Lung (tissue), 12 donors: ENCODE measurements around the gene SLCO3A1. TPM values are rescaled to one million over a fixed set of nuclear protein-coding genes. Genes with fewer than 3 reads are reported as not detected.
A peak's percentile ranks its signal among the peaks of the same experiment; 100 is the strongest.

Experiments
- ATAC-seq: fragments of 200-7000 bp; cut with Tn5 transposase; one replicate; pipeline ENCODE4 v1.9.1; 2020; ENCODE audit warnings: moderate number of reproducible peaks; ENCODE audit not compliant: insufficient read depth, low FRiP score
- DNase-seq, 3 donors: peaks; one replicate each; pipeline ENCODE4 v3.0.0-alpha.2; 2013 to 2017
- H3K27ac ChIP-seq, 2 donors: one replicate each; pipeline ENCODE4 v1.5.1; 2013; ENCODE audit warnings: mild to moderate bottlenecking in 2 of 2, moderate library complexity in 2 of 2, control low read depth in 1 of 2, inconsistent platforms in 1 of 2, low read depth in 1 of 2, low read length in 1 of 2
- H3K27me3 ChIP-seq, 3 donors: one replicate each; pipeline ENCODE4 v1.5.1; 2013; ENCODE audit warnings: low read length in 2 of 3; ENCODE audit not compliant: control insufficient read depth in 3 of 3, insufficient read depth in 3 of 3
- H3K36me3 ChIP-seq, 4 donors: one replicate each; pipeline ENCODE4 v1.5.1; 2013; ENCODE audit warnings: low read length in 4 of 4, mild to moderate bottlenecking in 1 of 4, moderate library complexity in 1 of 4; ENCODE audit not compliant: control insufficient read depth in 4 of 4, insufficient read depth in 4 of 4
- H3K4me1 ChIP-seq, 5 donors: one replicate each; pipeline ENCODE4 v1.5.1; 2013; ENCODE audit warnings: low read length in 5 of 5, mild to moderate bottlenecking in 2 of 5, moderate library complexity in 1 of 5; ENCODE audit not compliant: control insufficient read depth in 5 of 5, insufficient read depth in 5 of 5
- H3K4me3 ChIP-seq: one replicate; pipeline ENCODE4 v1.5.1; 2013; ENCODE audit warnings: mild to moderate bottlenecking, control low read depth, moderate library complexity
- H3K9ac ChIP-seq, 2 donors: one replicate each; pipeline ENCODE4 v1.5.1; 2013; ENCODE audit warnings: low read length in 2 of 2, control low read depth in 1 of 2; ENCODE audit not compliant: insufficient read depth in 1 of 2
- H3K9me3 ChIP-seq, 4 donors: one replicate each; pipeline ENCODE4 v1.5.1; 2013; ENCODE audit warnings: low read length in 3 of 4, mild to moderate bottlenecking in 1 of 4, moderate library complexity in 1 of 4; ENCODE audit not compliant: control insufficient read depth in 4 of 4, insufficient read depth in 3 of 4
- WGBS, 2 donors: extraction: QIAGEN DNeasy Blood & Tissue Kit; methylation state at CpG; one replicate each; pipeline ENCODE4 v1.1.7; 2013; 5-methylcytosine and 5-hydroxymethylcytosine counted together
- polyA plus RNA-seq, 2 donors: library from polyadenylated mRNA; stranded (reverse); fragments of 200-250 nt; gene quantifications; one replicate each; pipeline ENCODE4 v1.2.1, GENCODE V29; 2013
- total RNA-seq, 2 donors: library from RNA; depleted of rRNA in 1 of 2; stranded (reverse); fragments of >200 nt in 1 of 2; gene quantifications; one replicate each; pipeline ENCODE4 v1.2.1, GENCODE V29; 2014 to 2021
- TF ChIP-seq, protein P1 (sequence below): IDR thresholded peaks from 2 replicates; pipeline ENCODE4 v1.5.1; 2012; ENCODE audit warnings: mild to moderate bottlenecking; ENCODE audit errors: control extremely low read depth, extremely low read depth
- donor health status: control.
- donor health status: control.
- donor health status: Bipolar disorder and iron deficiency.
- donor health status: healthy.
- donor health status: DM: yes; HTN: yes; CAD: no.

Gene SLCO3A1
- total and polyA plus RNA-seq, 4 donors: 20.5 to 56.3 (median 33.5) TPM

DNA sequence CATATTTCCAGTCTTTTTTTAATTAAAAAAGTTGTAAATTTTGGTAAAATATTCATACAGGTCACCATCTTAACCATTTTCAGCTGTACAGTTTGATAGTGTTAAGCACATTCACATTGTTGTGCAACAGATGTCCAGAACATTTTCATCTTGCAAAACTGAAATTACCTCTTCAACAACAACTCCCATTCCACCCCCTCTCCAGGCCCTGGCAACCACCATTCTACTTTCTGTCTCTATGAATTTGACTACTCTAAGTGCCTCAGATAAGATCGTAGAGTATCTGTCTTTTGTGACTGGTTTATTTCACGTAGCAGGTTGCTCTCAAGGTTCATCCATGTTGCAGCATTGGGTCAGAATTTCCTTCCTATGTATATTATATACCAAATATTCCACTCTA, 76.0 kb downstream of the SLCO3A1 start:
- DNase-seq (no peak), ATAC-seq (no peak)
- no peaks in the 10 kb centered on the region for H3K27me3 ChIP-seq
- H3K27ac ChIP-seq: peak overlapping the region in 1 of 2 donors; percentile 51
- 74 to 75% methylated on average over 2 of the region's 2 CpGs for WGBS, 2 donors
- no peak overlapping the region for H3K4me3 ChIP-seq
- no peaks in the 10 kb centered on the region for H3K36me3 ChIP-seq
- peaks cover 0 to 41% (median 4%) of the 10 kb centered on the region in 5 donors for H3K4me1 ChIP-seq
- TF ChIP-seq, protein P1, sequence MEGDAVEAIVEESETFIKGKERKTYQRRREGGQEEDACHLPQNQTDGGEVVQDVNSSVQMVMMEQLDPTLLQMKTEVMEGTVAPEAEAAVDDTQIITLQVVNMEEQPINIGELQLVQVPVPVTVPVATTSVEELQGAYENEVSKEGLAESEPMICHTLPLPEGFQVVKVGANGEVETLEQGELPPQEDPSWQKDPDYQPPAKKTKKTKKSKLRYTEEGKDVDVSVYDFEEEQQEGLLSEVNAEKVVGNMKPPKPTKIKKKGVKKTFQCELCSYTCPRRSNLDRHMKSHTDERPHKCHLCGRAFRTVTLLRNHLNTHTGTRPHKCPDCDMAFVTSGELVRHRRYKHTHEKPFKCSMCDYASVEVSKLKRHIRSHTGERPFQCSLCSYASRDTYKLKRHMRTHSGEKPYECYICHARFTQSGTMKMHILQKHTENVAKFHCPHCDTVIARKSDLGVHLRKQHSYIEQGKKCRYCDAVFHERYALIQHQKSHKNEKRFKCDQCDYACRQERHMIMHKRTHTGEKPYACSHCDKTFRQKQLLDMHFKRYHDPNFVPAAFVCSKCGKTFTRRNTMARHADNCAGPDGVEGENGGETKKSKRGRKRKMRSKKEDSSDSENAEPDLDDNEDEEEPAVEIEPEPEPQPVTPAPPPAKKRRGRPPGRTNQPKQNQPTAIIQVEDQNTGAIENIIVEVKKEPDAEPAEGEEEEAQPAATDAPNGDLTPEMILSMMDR: no peak
- peaks cover 0 to 3% (median 0%) of the 10 kb centered on the region in 4 donors for H3K9me3 ChIP-seq
- H3K9ac ChIP-seq: no peak overlapping the region

DNA sequence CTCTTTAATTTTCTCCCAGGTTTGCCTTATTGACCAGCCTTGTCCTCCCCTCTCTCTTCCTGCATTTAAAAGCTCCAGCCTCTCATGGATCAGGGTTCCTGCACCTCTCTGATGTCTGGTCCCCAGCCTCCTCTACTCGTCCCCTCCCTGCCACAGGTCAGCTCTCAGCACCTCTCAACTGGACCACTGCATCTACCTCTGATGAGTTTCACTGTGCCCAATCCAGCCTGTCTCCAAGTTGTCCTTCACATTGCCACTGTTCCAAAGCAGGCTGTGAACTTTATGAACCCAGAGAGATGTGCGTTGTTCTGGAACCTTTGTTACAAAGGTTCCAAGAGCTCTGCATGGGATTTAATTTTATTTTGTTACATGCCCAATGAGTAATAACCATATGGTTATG, 76.6 kb downstream of the SLCO3A1 start:
- H3K27me3 ChIP-seq: no peaks in the 10 kb centered on the region
- peak overlapping the region in 1 of 2 donors; percentile 75 for H3K27ac ChIP-seq
- TF ChIP-seq, protein P1: no peak
- no peak for DNase-seq
- no peak overlapping the region for H3K9ac ChIP-seq
- H3K4me1 ChIP-seq: peaks cover 0 to 36% (median 4%) of the 10 kb centered on the region in 5 donors
- ATAC-seq: no peak
- peaks cover 0 to 3% (median 0%) of the 10 kb centered on the region in 4 donors for H3K9me3 ChIP-seq
- 95 to 97% methylated on average over 2 of the region's 2 CpGs for WGBS, 2 donors
- no peaks in the 10 kb centered on the region for H3K36me3 ChIP-seq
- H3K4me3 ChIP-seq: no peak overlapping the region

DNA sequence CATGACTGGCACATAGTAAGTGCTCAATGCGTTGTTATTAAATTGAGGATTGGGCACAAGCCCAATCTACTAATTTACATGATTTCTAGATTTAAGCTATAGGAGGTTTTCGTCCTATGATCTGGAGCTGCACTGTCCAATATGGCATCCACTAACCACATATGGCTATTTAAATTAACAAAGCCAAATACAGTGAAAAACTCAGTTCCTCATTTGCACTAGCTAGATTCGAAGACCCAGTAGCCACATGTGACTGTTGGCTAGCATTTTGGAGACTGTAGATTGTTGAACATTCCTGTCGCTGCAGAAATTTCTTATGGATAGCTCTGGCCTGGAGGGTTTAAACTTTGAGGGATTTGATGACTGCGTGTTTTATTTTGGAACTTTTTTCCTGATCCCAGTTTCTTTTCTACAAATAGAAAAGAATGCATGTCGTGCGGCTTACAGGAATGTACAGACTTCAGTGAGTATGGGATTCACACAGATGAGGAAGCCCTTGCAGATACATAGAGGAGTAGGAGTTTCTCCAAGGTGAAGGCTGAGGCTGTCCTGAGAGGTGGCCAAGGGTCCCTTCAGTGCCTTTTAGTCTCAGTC, 82.8 kb downstream of the SLCO3A1 start:
- Histone ChIP-seq H3K4me3 (no peak overlapping the region), H3K4me1 (peaks cover 0 to 23% (median 0%) of the 10 kb centered on the region in 5 donors), H3K36me3 (no peaks in the 10 kb centered on the region), H3K9ac (no peak overlapping the region), H3K27ac (peak overlapping the region in 1 of 2 donors; percentile 41), H3K27me3 (no peaks in the 10 kb centered on the region), H3K9me3 (peaks cover 0 to 3% (median 0%) of the 10 kb centered on the region in 4 donors)
- TF ChIP-seq, protein P1: no peak
- DNase-seq: no peak
- 83 to 85% methylated on average over 7 of the region's 7 CpGs for WGBS, 2 donors
- no peak for ATAC-seq
